SK-N-SH treated with all-trans-retinoic acid at 6 μM for 48 hours (cell line): ENCODE results near the gene PRKAG3.

Source experiments
- ATAC-seq: fragments of 200-7000 bp; cut with Tn5 transposase; 3 replicates; pipeline ENCODE4 v1.9.1; 2020; ENCODE audit warnings: mild to moderate bottlenecking, moderate library complexity
- ARNTL ChIP-seq: fragments of 450-650 bp; formaldehyde crosslinking; IDR thresholded peaks from 2 replicates; pipeline ENCODE4 v1.5.0; 2020; ENCODE audit warnings: low read depth, mild to moderate bottlenecking, moderate library complexity, borderline replicate concordance
- BACH2 ChIP-seq: fragments of 250-450 bp; sonication (Bioruptor Pico); IDR thresholded peaks from 2 replicates; pipeline ENCODE4 v1.9.0; 2021; ENCODE audit warnings: mild to moderate bottlenecking, borderline replicate concordance
- CSDC2 ChIP-seq: fragments of 250-450 bp; sonication (Bioruptor Pico); IDR thresholded peaks from 2 replicates; pipeline ENCODE4 v1.5.0; 2020; ENCODE audit warnings: mild to moderate bottlenecking, moderate library complexity
- CSRNP3 ChIP-seq: fragments of 250-450 bp; sonication (Bioruptor Pico); IDR thresholded peaks from 2 replicates; pipeline ENCODE4 v1.5.1; 2021; ENCODE audit warnings: mild to moderate bottlenecking, moderate library complexity
- ESRRG ChIP-seq: fragments of 250-450 bp; sonication (Bioruptor Pico); IDR thresholded peaks from 2 replicates; pipeline ENCODE4 v1.6.1; 2021; ENCODE audit warnings: mild to moderate bottlenecking
- ISL1 ChIP-seq: fragments of 250-450 bp; sonication (Bioruptor Pico); IDR thresholded peaks from 2 replicates; pipeline ENCODE4 v2.1.2; 2022; ENCODE audit warnings: mild to moderate bottlenecking, moderate library complexity
- OSR1 ChIP-seq: fragments of 250-450 bp; sonication (Bioruptor Pico); IDR thresholded peaks from 2 replicates; pipeline ENCODE4 v1.8.0; 2022; ENCODE audit warnings: moderate library complexity, mild to moderate bottlenecking, inconsistent platforms
- POU6F1 ChIP-seq: fragments of 250-450 bp; sonication (Bioruptor Pico); IDR thresholded peaks from 2 replicates; pipeline ENCODE4 v1.8.0; 2021; ENCODE audit warnings: low read depth, mild to moderate bottlenecking, moderate library complexity, borderline replicate concordance
- PPARA ChIP-seq: fragments of 250-450 bp; sonication (Bioruptor Pico); IDR thresholded peaks from 2 replicates; pipeline ENCODE4 v1.5.0; 2020; ENCODE audit warnings: mild to moderate bottlenecking, borderline replicate concordance
- SNAI2 ChIP-seq: fragments of 250-450 bp; sonication (Bioruptor Pico); IDR thresholded peaks from 2 replicates; pipeline ENCODE4 v1.5.0; 2020; ENCODE audit warnings: mild to moderate bottlenecking, moderate library complexity
- TCF4 ChIP-seq: fragments of 250-450 bp; sonication (Bioruptor Pico); IDR thresholded peaks from 2 replicates; pipeline ENCODE4 v1.8.0; 2021; ENCODE audit warnings: mild to moderate bottlenecking, moderate library complexity, borderline replicate concordance
- TOX ChIP-seq: fragments of 250-450 bp; sonication (Bioruptor Pico); IDR thresholded peaks from 2 replicates; pipeline ENCODE4 v1.8.0; 2021; ENCODE audit warnings: mild to moderate bottlenecking, moderate library complexity, borderline replicate concordance
- TSHZ2 ChIP-seq: fragments of 250-450 bp; sonication (Bioruptor Pico); IDR thresholded peaks from 2 replicates; pipeline ENCODE4 v1.5.0; 2020; ENCODE audit warnings: mild to moderate bottlenecking, moderate library complexity
- ZC3H10 ChIP-seq: fragments of 250-450 bp; sonication (Bioruptor Pico); IDR thresholded peaks from 2 replicates; pipeline ENCODE4 v1.5.1; 2021; ENCODE audit warnings: mild to moderate bottlenecking, moderate library complexity
- ZFP3 ChIP-seq: fragments of 250-450 bp; sonication (Bioruptor Pico); IDR thresholded peaks from 2 replicates; pipeline ENCODE4 v1.5.0; 2020; ENCODE audit warnings: mild to moderate bottlenecking, moderate library complexity
- ZFP30 ChIP-seq: fragments of 450-650 bp; formaldehyde crosslinking; IDR thresholded peaks from 2 replicates; pipeline ENCODE4 v1.5.0; 2022; ENCODE audit warnings: mild to moderate bottlenecking, moderate library complexity
- ZNF565 ChIP-seq: fragments of 450-650 bp; formaldehyde crosslinking; conservative IDR thresholded peaks from 2 replicates; pipeline ENCODE4 v1.5.0; 2020; ENCODE audit warnings: low read depth, mild to moderate bottlenecking, moderate library complexity
- ZNF70 ChIP-seq: fragments of 450-650 bp; formaldehyde crosslinking; IDR thresholded peaks from 2 replicates; pipeline ENCODE4 v1.5.0; 2020; ENCODE audit warnings: mild to moderate bottlenecking, moderate library complexity
- ZNF8 ChIP-seq: fragments of 450-650 bp; formaldehyde crosslinking; IDR thresholded peaks from 2 replicates; pipeline ENCODE4 v1.5.0; 2020; ENCODE audit warnings: mild to moderate bottlenecking, moderate library complexity
- TF ChIP-seq, protein P1 (sequence below): fragments of 250-450 bp; sonication (Bioruptor Pico); IDR thresholded peaks from 2 replicates; pipeline ENCODE4 v1.8.0; 2020; ENCODE audit warnings: mild to moderate bottlenecking, moderate library complexity, borderline replicate concordance
- TF ChIP-seq, protein P2 (sequence below): fragments of 250-450 bp; sonication (Bioruptor Pico); IDR thresholded peaks from 2 replicates; pipeline ENCODE4 v1.5.1; 2020; ENCODE audit warnings: low read depth, mild to moderate bottlenecking, moderate library complexity

PRKAG3 gene

GRCh38 chr2:218786133-218786532, 45.5 kb downstream of the PRKAG3 start:
- no peak for TF ChIP-seq ARNTL (CRISPR knock-in tag)
- TF ChIP-seq CSRNP3, result no peak
- no peak for TF ChIP-seq ISL1 (CRISPR knock-in tag)
- TF ChIP-seq TOX (CRISPR knock-in tag), result no peak
- no peak for TF ChIP-seq SNAI2
- no peak for TF ChIP-seq OSR1
- no peak for TF ChIP-seq ZNF8 (CRISPR knock-in tag)
- TF ChIP-seq, protein P1, sequence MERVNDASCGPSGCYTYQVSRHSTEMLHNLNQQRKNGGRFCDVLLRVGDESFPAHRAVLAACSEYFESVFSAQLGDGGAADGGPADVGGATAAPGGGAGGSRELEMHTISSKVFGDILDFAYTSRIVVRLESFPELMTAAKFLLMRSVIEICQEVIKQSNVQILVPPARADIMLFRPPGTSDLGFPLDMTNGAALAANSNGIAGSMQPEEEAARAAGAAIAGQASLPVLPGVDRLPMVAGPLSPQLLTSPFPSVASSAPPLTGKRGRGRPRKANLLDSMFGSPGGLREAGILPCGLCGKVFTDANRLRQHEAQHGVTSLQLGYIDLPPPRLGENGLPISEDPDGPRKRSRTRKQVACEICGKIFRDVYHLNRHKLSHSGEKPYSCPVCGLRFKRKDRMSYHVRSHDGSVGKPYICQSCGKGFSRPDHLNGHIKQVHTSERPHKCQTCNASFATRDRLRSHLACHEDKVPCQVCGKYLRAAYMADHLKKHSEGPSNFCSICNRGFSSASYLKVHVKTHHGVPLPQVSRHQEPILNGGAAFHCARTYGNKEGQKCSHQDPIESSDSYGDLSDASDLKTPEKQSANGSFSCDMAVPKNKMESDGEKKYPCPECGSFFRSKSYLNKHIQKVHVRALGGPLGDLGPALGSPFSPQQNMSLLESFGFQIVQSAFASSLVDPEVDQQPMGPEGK (CRISPR knock-in tag), result no peak
- no peak for TF ChIP-seq ZFP3
- TF ChIP-seq, protein P2, sequence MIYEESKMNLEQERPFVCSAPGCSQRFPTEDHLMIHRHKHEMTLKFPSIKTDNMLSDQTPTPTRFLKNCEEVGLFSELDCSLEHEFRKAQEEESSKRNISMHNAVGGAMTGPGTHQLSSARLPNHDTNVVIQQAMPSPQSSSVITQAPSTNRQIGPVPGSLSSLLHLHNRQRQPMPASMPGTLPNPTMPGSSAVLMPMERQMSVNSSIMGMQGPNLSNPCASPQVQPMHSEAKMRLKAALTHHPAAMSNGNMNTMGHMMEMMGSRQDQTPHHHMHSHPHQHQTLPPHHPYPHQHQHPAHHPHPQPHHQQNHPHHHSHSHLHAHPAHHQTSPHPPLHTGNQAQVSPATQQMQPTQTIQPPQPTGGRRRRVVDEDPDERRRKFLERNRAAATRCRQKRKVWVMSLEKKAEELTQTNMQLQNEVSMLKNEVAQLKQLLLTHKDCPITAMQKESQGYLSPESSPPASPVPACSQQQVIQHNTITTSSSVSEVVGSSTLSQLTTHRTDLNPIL, result no peak
- no peak for TF ChIP-seq ZFP30 (CRISPR knock-in tag)
- no peak for TF ChIP-seq TCF4 (CRISPR knock-in tag)
- TF ChIP-seq ESRRG (CRISPR knock-in tag), result no peak
- TF ChIP-seq ZC3H10 (CRISPR knock-in tag), result no peak
- TF ChIP-seq PPARA (CRISPR knock-in tag), result no peak
- no peak for TF ChIP-seq POU6F1 (CRISPR knock-in tag)
- TF ChIP-seq ZNF70 (CRISPR knock-in tag), result no peak
- TF ChIP-seq, all 23 proteins: peak for 0
- no peak for ATAC-seq

- no peak for ATAC-seq
- TF ChIP-seq SNAI2 (no peak), ZNF565 (no peak), ZNF70 (CRISPR knock-in tag) (no peak), ESRRG (CRISPR knock-in tag) (no peak), BACH2 (CRISPR knock-in tag) (no peak), ARNTL (CRISPR knock-in tag) (no peak), POU6F1 (CRISPR knock-in tag) (no peak), ZNF8 (CRISPR knock-in tag) (no peak), OSR1 (no peak), CSDC2 (CRISPR knock-in tag) (no peak), TOX (CRISPR knock-in tag) (no peak), TSHZ2 (no peak), PPARA (CRISPR knock-in tag) (no peak), ISL1 (CRISPR knock-in tag) (no peak), ZFP3 (no peak), CSRNP3 (no peak)
- TF ChIP-seq, protein P1 (CRISPR knock-in tag), result no peak
- TF ChIP-seq, all 23 proteins: peak for 0
These were observed 46.5 kb downstream of the PRKAG3 start for GRCh38 chr2:218785103-218785502.
